Measurements from ENCODE around the gene GLT1D1. TPM values are rescaled to one million over a fixed set of nuclear protein-coding genes. Genes with fewer than 3 reads are reported as not detected.

The GLT1D1 gene
- total and polyA plus RNA-seq, 8 donors = 1.0 to 17.6 (median 2.6) TPM

- no peak overlapping the region for H3K27ac ChIP-seq
- H3K9me3 ChIP-seq = no peaks in the 10 kb centered on the region
- intact Hi-C loops (cut with DNase I) = no loop called here
- ATAC-seq (peak; percentile 79), DNase-seq (peak in 2 of 4 donors; percentile 9 to 46)
- no peaks in the 10 kb centered on the region for H3K4me1 ChIP-seq
- no peaks in the 10 kb centered on the region for H3K27me3 ChIP-seq
- TF ChIP-seq CTCF (IDR thresholded peaks at IDR 0.05) = no peak
- H3K36me3 ChIP-seq = no peaks in the 10 kb centered on the region
- H3K4me3 ChIP-seq = no peak overlapping the region
Observed at GRCh38 chr12:128938886-128939285, 85.6 kb downstream of the GLT1D1 start.

- DNase-seq = no peak
- no peak overlapping the region for H3K4me3 ChIP-seq
- no peak for TF ChIP-seq CTCF (IDR thresholded peaks at IDR 0.05)
- H3K27me3 ChIP-seq = no peaks in the 10 kb centered on the region
- no peaks in the 10 kb centered on the region for H3K4me1 ChIP-seq
- no peak for ATAC-seq
- no peaks in the 10 kb centered on the region for H3K36me3 ChIP-seq
- H3K27ac ChIP-seq = no peak overlapping the region
- H3K9me3 ChIP-seq = no peaks in the 10 kb centered on the region
- intact Hi-C loops (cut with DNase I) = no loop called here
Observed at GRCh38 chr12:128940090-128940888, 87.0 kb downstream of the GLT1D1 start.

GRCh38 chr12:128940974-128941373 is 87.7 kb downstream of the GLT1D1 start:
- no peaks in the 10 kb centered on the region for H3K27me3 ChIP-seq
- no peak for DNase-seq
- no peak overlapping the region for H3K4me3 ChIP-seq
- no peak for TF ChIP-seq CTCF (IDR thresholded peaks at IDR 0.05)
- H3K4me1 ChIP-seq = no peaks in the 10 kb centered on the region
- intact Hi-C loops (cut with DNase I) = no loop called here
- H3K27ac ChIP-seq = no peak overlapping the region
- ATAC-seq = peak; percentile 31
- H3K36me3 ChIP-seq = no peaks in the 10 kb centered on the region
- no peaks in the 10 kb centered on the region for H3K9me3 ChIP-seq

- H3K27me3 ChIP-seq = no peaks in the 10 kb centered on the region
- no peaks in the 10 kb centered on the region for H3K9me3 ChIP-seq
- no peak overlapping the region for H3K4me3 ChIP-seq
- ATAC-seq = no peak
- no peak for DNase-seq
- no peaks in the 10 kb centered on the region for H3K4me1 ChIP-seq
- no peak overlapping the region for H3K27ac ChIP-seq
- H3K36me3 ChIP-seq = peaks cover 0 to 12% of the 10 kb centered on the region in 2 donors
- no peak for TF ChIP-seq CTCF (IDR thresholded peaks at IDR 0.05)
- intact Hi-C loops (cut with DNase I) = no loop called here
Observed at GRCh38 chr12:128942960-128943477, 89.7 kb downstream of the GLT1D1 start.

- Histone ChIP-seq H3K4me3 (no peak overlapping the region), H3K27ac (no peak overlapping the region), H3K9me3 (no peaks in the 10 kb centered on the region), H3K36me3 (peaks cover 0 to 29% of the 10 kb centered on the region in 2 donors), H3K4me1 (no peaks in the 10 kb centered on the region), H3K27me3 (no peaks in the 10 kb centered on the region)
- ATAC-seq (no peak), DNase-seq (no peak)
- TF ChIP-seq CTCF (IDR thresholded peaks at IDR 0.05) = no peak
- intact Hi-C loops (cut with DNase I) = no loop called here
Observed at GRCh38 chr12:128944956-128945355, 91.7 kb downstream of the GLT1D1 start.
